GM06990 (cell line): Measurements from ENCODE around the gene SYNM.

Experiments used
- DNase-seq: peaks from one replicate; pipeline ENCODE4 v3.0.0-alpha.2; 2011; ENCODE audit not compliant: insufficient read length; ENCODE audit errors: extremely low read depth
- H3K27me3 ChIP-seq: replicated peaks from 2 replicates; pipeline ENCODE4 v1.6.0; 2011; ENCODE audit warnings: low read length; ENCODE audit not compliant: control insufficient read depth, insufficient read depth
- H3K36me3 ChIP-seq: 2 replicates; pipeline ENCODE4 v1.5.1; 2011; ENCODE audit warnings: low read length; ENCODE audit not compliant: control insufficient read depth, insufficient read depth
- H3K4me3 ChIP-seq: replicated peaks from 2 replicates; pipeline ENCODE4 v1.5.1; 2011; ENCODE audit warnings: low read depth, mild to moderate bottlenecking, control low read depth, low read length
- TF ChIP-seq, protein P1 (sequence below): IDR thresholded peaks from 2 replicates; pipeline ENCODE4 v1.5.1; 2011; ENCODE audit warnings: low read length, control low read depth, mild to moderate bottlenecking, inconsistent platforms; ENCODE audit not compliant: insufficient read depth, poor library complexity, severe bottlenecking

Gene SYNM, protein sequence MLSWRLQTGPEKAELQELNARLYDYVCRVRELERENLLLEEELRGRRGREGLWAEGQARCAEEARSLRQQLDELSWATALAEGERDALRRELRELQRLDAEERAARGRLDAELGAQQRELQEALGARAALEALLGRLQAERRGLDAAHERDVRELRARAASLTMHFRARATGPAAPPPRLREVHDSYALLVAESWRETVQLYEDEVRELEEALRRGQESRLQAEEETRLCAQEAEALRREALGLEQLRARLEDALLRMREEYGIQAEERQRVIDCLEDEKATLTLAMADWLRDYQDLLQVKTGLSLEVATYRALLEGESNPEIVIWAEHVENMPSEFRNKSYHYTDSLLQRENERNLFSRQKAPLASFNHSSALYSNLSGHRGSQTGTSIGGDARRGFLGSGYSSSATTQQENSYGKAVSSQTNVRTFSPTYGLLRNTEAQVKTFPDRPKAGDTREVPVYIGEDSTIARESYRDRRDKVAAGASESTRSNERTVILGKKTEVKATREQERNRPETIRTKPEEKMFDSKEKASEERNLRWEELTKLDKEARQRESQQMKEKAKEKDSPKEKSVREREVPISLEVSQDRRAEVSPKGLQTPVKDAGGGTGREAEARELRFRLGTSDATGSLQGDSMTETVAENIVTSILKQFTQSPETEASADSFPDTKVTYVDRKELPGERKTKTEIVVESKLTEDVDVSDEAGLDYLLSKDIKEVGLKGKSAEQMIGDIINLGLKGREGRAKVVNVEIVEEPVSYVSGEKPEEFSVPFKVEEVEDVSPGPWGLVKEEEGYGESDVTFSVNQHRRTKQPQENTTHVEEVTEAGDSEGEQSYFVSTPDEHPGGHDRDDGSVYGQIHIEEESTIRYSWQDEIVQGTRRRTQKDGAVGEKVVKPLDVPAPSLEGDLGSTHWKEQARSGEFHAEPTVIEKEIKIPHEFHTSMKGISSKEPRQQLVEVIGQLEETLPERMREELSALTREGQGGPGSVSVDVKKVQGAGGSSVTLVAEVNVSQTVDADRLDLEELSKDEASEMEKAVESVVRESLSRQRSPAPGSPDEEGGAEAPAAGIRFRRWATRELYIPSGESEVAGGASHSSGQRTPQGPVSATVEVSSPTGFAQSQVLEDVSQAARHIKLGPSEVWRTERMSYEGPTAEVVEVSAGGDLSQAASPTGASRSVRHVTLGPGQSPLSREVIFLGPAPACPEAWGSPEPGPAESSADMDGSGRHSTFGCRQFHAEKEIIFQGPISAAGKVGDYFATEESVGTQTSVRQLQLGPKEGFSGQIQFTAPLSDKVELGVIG (N-terminal part only)

DNA sequence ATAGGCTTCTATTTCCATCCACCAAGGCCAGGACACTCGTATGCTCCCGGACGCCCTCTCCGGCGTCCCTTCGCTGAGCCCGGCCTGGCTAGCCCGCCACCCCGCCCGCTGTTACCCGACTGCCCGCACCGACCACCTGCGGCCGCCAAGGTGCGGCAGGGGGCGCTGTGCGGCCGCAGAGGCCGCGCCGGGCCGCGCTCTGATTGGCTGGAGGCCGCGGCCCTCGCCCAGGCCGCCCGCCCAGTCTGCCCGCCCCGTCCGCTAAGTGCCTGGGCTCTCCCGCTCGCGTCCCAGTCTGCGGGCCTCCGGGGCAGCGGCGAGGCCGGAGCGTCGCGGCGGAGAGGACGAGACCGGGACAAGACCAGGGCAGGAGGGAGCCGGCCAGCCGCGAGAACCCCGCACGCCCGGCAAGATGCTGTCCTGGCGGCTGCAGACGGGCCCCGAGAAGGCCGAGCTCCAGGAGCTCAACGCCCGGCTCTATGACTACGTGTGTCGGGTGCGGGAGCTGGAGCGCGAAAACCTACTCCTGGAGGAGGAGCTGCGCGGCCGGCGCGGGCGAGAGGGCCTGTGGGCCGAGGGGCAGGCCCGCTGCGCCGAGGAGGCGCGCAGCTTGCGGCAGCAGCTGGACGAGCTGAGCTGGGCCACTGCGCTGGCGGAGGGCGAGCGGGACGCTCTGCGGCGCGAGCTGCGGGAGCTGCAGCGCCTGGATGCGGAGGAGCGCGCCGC is at the start of gene SYNM:
TSS of gene SYNM (plus strand) at position 293 of the 726 bp plus-strand sequence. CDS start at position 413, 120 bp downstream.
- DNase-seq = peak; percentile 47

DNA sequence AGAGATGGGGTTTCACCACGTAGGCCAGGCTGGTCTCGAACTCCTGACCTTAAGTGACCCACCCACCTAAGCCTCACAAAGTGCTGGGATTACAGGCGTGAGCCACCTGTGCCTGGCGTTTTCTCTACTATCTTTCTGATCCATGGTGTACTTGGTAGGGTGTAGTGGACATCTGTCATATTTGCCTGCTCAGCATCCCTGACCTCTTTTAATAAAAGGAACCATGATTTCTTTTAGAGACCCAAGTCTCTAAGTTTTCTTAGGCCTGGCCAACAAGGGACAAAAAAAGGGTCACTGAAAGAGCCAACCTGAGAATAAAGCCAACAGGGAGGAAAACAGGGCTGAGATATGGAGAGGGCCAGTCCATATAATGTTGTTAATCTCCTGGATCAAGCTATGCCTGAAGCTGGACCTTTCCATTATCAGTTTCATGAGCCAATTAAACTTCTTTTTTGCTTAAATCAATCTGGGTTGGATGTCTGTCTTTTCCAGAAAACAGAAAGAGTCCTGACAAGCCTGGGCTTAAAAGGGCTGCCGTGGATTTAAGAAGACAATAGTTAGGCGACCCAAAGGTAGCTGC is 49.2 kb upstream of the SYNM start:
- TF ChIP-seq, protein P1, sequence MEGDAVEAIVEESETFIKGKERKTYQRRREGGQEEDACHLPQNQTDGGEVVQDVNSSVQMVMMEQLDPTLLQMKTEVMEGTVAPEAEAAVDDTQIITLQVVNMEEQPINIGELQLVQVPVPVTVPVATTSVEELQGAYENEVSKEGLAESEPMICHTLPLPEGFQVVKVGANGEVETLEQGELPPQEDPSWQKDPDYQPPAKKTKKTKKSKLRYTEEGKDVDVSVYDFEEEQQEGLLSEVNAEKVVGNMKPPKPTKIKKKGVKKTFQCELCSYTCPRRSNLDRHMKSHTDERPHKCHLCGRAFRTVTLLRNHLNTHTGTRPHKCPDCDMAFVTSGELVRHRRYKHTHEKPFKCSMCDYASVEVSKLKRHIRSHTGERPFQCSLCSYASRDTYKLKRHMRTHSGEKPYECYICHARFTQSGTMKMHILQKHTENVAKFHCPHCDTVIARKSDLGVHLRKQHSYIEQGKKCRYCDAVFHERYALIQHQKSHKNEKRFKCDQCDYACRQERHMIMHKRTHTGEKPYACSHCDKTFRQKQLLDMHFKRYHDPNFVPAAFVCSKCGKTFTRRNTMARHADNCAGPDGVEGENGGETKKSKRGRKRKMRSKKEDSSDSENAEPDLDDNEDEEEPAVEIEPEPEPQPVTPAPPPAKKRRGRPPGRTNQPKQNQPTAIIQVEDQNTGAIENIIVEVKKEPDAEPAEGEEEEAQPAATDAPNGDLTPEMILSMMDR = no peak
- H3K36me3 ChIP-seq = no peaks in the 10 kb centered on the region
- no peak for DNase-seq
- no peak overlapping the region for H3K4me3 ChIP-seq
- H3K27me3 ChIP-seq = no peaks in the 10 kb centered on the region

More for the DNA sequence above, at the start of gene SYNM:
- H3K4me3 ChIP-seq = peak within 1 kb of the TSS; percentile 48
- TF ChIP-seq, protein P1 = peak; percentile 27
- no peaks in the 10 kb centered on the region for H3K36me3 ChIP-seq
- H3K27me3 ChIP-seq = no peaks in the 10 kb centered on the region; the same call in 1 of the 2 replicates

DNA sequence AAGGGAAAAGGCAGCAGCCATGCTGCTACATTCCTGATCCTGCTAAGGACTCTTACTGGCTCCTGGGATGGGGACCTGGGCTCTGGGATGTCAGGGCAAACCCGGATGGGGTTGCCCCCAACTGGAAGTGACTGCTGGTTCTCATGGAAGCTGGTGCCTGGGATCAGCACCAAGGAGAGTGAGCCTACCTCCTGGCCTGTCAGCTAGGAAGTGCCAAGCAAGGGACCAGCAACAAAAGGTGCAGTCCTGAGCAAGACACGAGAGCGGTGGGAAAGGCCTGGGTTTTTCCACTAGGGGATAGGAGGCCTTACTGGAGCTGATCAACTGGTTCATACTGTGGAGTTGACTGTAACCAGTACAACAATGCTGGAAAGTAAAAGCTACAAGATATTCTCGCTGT is 47.9 kb upstream of the SYNM start:
- DNase-seq = no peak
- TF ChIP-seq, protein P1 = no peak
- no peak overlapping the region for H3K4me3 ChIP-seq
- no peaks in the 10 kb centered on the region for H3K36me3 ChIP-seq
- no peaks in the 10 kb centered on the region; the same call in 1 of the 2 replicates for H3K27me3 ChIP-seq

DNA sequence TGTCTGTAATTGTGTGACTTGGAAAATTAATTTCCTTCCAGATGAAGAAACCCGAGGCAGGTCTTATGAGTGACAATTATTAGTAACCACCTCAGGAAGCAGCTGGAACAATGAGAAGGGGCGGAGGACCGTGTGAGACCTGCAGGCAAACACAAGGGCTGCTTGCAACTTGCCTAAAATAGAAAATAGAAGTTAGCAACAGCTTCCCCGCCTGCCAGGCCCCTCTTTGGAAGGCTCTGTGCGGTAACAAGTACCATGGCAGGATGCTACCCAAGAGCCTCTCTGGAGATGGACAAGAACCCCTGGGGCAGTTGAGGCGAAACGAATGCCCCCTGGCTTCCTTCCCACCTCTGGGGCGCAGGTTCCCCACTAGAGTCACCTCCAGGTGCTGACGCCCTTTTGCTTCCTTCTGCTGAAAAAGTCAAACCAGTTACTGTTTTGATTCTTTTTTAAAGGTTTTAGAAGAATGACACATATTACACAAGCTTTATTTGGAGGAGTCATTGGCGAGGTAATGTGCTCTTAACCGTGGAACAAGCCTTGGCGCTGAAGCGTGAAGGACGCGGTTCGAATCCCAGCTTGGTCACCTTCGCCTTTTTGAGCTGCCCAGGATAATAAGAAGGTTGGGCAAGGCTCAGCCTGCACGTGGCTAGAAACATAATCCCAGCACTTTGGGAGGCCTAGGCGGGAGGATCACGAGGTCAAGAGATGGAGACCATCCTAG is 47.0 kb upstream of the SYNM start:
- no peaks in the 10 kb centered on the region; the same call in 1 of the 2 replicates for H3K27me3 ChIP-seq

More for the DNA sequence above, 47.0 kb upstream of the SYNM start:
- peak; percentile 52 for DNase-seq
- TF ChIP-seq, protein P1 = no peak
- no peak overlapping the region for H3K4me3 ChIP-seq
- H3K36me3 ChIP-seq = no peaks in the 10 kb centered on the region
